SH-SY5Y (cell line): ENCODE data around the gene ZNF513.

Experiments
- GATA2 ChIP-seq: IDR thresholded peaks from 2 replicates; pipeline ENCODE4 v1.6.1; 2011; ENCODE audit warnings: mild to moderate bottlenecking, low read depth, low read length
- GATA3 ChIP-seq: IDR thresholded peaks from 2 replicates; pipeline ENCODE4 v1.6.1; 2011; ENCODE audit warnings: low read depth, mild to moderate bottlenecking, low read length, moderate library complexity

- TF ChIP-seq GATA2 = no peak
- no peak for TF ChIP-seq GATA3
Observed at GRCh38 chr2:27409321-27410073, 29.0 kb upstream of the ZNF513 start, which contains the start of gene PPM1G.
